GM12878 (cell line): ENCODE measurements around the gene ZNF30.

Experiments
- CEBPB ChIP-seq, 2 experiments: fragments of 150-350 bp in 1 of 2; IDR thresholded peaks; 2 replicates each; pipeline ENCODE4 v1.6.1; 2012 to 2014; ENCODE audit warnings: low read depth in 2 of 2, low read length in 2 of 2, borderline replicate concordance in 1 of 2, inconsistent platforms in 1 of 2
- CHD2 ChIP-seq: IDR thresholded peaks from 2 replicates; pipeline ENCODE4 v1.6.1; 2011; ENCODE audit warnings: low read depth, low read length, improper control_type of control experiment, borderline replicate concordance
- CHD4 ChIP-seq: fragments of 200-600 bp; sonication (generic); IDR thresholded peaks from 2 replicates; pipeline ENCODE4 v1.6.1; 2016; ENCODE audit warnings: mild to moderate bottlenecking
- HDAC2 ChIP-seq: fragments of 200-600 bp; sonication (generic); IDR thresholded peaks from 2 replicates; pipeline ENCODE4 v1.6.1; 2017
- KDM1A ChIP-seq: fragments of 200-600 bp; sonication (generic); IDR thresholded peaks from 2 replicates; pipeline ENCODE4 v1.6.1; 2016; ENCODE audit warnings: borderline replicate concordance
- LARP7 ChIP-seq: fragments of 450-650 bp; IDR thresholded peaks from 2 replicates; pipeline ENCODE4 v1.6.1; 2017; ENCODE audit warnings: mild to moderate bottlenecking
- POLR2A ChIP-seq: IDR thresholded peaks from 2 replicates; pipeline ENCODE4 v1.6.1; 2011; ENCODE audit warnings: low read depth, mild to moderate bottlenecking, low read length
- RAD21 ChIP-seq: IDR thresholded peaks from 2 replicates; pipeline ENCODE4 v1.6.1; 2011; ENCODE audit warnings: mild to moderate bottlenecking, low read depth, low read length, moderate library complexity; ENCODE audit not compliant: insufficient read depth
- RUNX3 ChIP-seq: IDR thresholded peaks from 2 replicates; pipeline ENCODE4 v1.6.1; 2012; ENCODE audit warnings: low read length, inconsistent platforms
- SIN3A ChIP-seq: IDR thresholded peaks from 2 replicates; pipeline ENCODE4 v1.6.1; 2012; ENCODE audit warnings: low read depth, low read length, improper control_type of control experiment
- TBL1XR1 ChIP-seq: IDR thresholded peaks from 2 replicates; pipeline ENCODE4 v1.6.1; 2012; ENCODE audit warnings: low read depth, low read length, improper control_type of control experiment
- TF ChIP-seq, protein P1 (sequence below): IDR thresholded peaks from 2 replicates; pipeline ENCODE4 v1.6.1; 2011; ENCODE audit warnings: low read depth, mild to moderate bottlenecking, low read length, moderate library complexity, borderline replicate concordance; ENCODE audit errors: extremely low read depth
- TF ChIP-seq, protein P2 (sequence below): IDR thresholded peaks from 2 replicates; pipeline ENCODE4 v1.6.1; 2011; ENCODE audit warnings: low read depth, low read length, improper control_type of control experiment, borderline replicate concordance
- TF ChIP-seq, protein P3 (sequence below), 3 experiments: IDR thresholded peaks in 2 of 3; conservative IDR thresholded peaks in 1 of 3; 2 replicates each; pipeline ENCODE4 v1.5.1; 2011; ENCODE audit warnings: low read depth in 3 of 3, low read length in 3 of 3, mild to moderate bottlenecking in 3 of 3, control low read depth in 2 of 3, moderate library complexity in 2 of 3, inconsistent platforms in 1 of 3, mixed read lengths in 1 of 3; ENCODE audit not compliant: control insufficient read depth in 2 of 3, insufficient read depth in 1 of 3; ENCODE audit errors: extremely low read depth in 1 of 3

DNA sequence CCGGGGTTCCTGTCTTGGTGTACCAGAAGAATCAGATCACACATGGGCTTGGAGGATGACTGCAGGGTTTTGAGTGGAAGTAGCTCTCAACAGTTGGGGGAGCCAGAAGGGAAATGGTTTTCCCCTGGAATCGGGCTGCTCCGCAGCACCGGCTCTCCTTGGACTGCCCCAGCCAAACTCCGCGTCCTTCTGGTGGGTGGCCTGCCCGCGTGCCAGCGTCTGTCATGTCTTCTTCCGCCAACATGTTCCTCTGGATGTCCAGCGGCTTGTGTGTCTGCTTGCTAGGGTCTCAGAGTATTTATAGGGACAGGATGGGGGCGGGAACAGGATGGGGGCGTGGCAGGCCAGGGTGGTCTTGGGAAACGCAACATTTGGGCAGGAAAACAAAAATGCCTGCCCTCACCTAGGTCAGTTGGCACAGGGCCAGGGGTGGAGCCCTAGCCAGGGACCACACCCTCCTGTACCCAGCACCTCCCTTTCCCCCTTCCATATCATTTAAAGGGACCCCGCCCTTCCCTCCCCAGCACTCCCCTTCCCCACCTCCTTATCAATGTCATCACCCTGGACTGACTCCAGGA is 1.3 kb upstream of the ZNF30 start:
- no peak for TF ChIP-seq HDAC2
- TF ChIP-seq, protein P1, sequence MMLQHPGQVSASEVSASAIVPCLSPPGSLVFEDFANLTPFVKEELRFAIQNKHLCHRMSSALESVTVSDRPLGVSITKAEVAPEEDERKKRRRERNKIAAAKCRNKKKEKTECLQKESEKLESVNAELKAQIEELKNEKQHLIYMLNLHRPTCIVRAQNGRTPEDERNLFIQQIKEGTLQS = no peak
- no peak for TF ChIP-seq KDM1A
- no peak for TF ChIP-seq RUNX3
- TF ChIP-seq CHD4 = no peak
- TF ChIP-seq TBL1XR1 = no peak
- TF ChIP-seq CHD2 = no peak
- no peak for TF ChIP-seq LARP7
- TF ChIP-seq, protein P2, sequence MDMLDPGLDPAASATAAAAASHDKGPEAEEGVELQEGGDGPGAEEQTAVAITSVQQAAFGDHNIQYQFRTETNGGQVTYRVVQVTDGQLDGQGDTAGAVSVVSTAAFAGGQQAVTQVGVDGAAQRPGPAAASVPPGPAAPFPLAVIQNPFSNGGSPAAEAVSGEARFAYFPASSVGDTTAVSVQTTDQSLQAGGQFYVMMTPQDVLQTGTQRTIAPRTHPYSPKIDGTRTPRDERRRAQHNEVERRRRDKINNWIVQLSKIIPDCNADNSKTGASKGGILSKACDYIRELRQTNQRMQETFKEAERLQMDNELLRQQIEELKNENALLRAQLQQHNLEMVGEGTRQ = no peak
- no peak for TF ChIP-seq POLR2A
- TF ChIP-seq RAD21 = no peak
- TF ChIP-seq, protein P3, sequence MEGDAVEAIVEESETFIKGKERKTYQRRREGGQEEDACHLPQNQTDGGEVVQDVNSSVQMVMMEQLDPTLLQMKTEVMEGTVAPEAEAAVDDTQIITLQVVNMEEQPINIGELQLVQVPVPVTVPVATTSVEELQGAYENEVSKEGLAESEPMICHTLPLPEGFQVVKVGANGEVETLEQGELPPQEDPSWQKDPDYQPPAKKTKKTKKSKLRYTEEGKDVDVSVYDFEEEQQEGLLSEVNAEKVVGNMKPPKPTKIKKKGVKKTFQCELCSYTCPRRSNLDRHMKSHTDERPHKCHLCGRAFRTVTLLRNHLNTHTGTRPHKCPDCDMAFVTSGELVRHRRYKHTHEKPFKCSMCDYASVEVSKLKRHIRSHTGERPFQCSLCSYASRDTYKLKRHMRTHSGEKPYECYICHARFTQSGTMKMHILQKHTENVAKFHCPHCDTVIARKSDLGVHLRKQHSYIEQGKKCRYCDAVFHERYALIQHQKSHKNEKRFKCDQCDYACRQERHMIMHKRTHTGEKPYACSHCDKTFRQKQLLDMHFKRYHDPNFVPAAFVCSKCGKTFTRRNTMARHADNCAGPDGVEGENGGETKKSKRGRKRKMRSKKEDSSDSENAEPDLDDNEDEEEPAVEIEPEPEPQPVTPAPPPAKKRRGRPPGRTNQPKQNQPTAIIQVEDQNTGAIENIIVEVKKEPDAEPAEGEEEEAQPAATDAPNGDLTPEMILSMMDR (IDR thresholded peaks at IDR 0.05 in 2 of 3, conservative IDR thresholded peaks at IDR 0.05 in 1 of 3; ENCODE audit: control insufficient read depth in 2 of 3, extremely low read depth in 1 of 3, insufficient read depth in 1 of 3, low read depth in 3 of 3, low read length in 3 of 3) = no peak
- TF ChIP-seq CEBPB (IDR thresholded peaks at IDR 0.05; ENCODE audit: borderline replicate concordance in 1 of 2, low read depth in 2 of 2, low read length in 2 of 2) = no peak
- no peak for TF ChIP-seq SIN3A
